GM12865 (cell line): Measurements from ENCODE around the gene ADAT3.

ENCODE experiments used
- DNase-seq: peaks from one replicate; pipeline ENCODE4 v3.0.0; 2010; ENCODE audit warnings: low read depth
- H3K4me3 ChIP-seq: 2 replicates; pipeline ENCODE4 v1.5.1; 2011; ENCODE audit warnings: mild to moderate bottlenecking, low read depth, low read length, control low read depth
- TF ChIP-seq, protein P1 (sequence below): IDR thresholded peaks from 2 replicates; pipeline ENCODE4 v1.5.1; 2011; ENCODE audit warnings: low read length, control low read depth, low read depth, inconsistent platforms; ENCODE audit not compliant: insufficient read depth; ENCODE audit errors: missing control alignments

ADAT3 gene

GRCh38 chr19:1859331-1859781, 45.8 kb upstream of the ADAT3 start:
- DNase-seq, result no peak
- TF ChIP-seq, protein P1, sequence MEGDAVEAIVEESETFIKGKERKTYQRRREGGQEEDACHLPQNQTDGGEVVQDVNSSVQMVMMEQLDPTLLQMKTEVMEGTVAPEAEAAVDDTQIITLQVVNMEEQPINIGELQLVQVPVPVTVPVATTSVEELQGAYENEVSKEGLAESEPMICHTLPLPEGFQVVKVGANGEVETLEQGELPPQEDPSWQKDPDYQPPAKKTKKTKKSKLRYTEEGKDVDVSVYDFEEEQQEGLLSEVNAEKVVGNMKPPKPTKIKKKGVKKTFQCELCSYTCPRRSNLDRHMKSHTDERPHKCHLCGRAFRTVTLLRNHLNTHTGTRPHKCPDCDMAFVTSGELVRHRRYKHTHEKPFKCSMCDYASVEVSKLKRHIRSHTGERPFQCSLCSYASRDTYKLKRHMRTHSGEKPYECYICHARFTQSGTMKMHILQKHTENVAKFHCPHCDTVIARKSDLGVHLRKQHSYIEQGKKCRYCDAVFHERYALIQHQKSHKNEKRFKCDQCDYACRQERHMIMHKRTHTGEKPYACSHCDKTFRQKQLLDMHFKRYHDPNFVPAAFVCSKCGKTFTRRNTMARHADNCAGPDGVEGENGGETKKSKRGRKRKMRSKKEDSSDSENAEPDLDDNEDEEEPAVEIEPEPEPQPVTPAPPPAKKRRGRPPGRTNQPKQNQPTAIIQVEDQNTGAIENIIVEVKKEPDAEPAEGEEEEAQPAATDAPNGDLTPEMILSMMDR, result no peak
- no peak overlapping the region for H3K4me3 ChIP-seq

DNA sequence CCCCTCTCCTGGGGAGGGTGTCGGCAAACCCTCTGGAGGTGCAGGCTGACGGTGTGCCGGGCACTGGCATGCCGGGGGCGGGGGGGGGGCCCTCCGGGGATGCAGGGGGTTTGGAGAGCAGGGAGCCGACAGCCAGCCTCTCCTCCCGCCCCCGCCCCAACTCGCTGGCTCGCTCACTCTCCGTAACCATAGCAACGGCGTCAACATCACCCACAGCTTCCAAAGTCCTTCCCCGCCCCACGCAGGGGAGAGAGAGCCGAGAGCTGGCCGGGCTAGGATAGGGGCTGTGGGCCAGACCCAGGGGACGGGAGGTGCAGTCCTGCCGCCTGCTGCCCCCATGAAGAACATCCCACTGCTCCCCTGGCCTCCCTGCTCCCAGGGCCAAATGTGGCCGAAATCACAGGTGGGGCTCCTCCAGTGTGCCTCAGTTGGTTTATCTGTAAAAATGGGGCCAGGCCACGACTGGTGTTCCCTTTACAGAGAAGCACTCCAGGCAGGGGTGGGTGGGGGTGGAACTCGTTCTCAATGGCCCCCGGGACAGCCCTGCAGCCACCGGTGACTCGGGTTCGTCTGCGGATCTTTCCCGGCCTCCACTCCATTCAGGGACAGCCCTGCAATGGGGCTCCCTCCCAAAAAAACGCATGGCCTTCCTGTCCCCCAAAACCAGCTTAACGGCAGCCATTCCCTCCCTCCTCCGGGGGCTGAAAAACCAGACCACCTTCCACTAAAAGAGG, 45.0 kb upstream of the ADAT3 start:
- peak overlapping the region; percentile 92 for H3K4me3 ChIP-seq
- DNase-seq, result peak; percentile 49
- TF ChIP-seq, protein P1, result no peak

GRCh38 chr19:1860821-1861598, 44.2 kb upstream of the ADAT3 start:
- DNase-seq, result no peak
- TF ChIP-seq, protein P1, result no peak
- H3K4me3 ChIP-seq, result peak overlapping the region; percentile 92

DNA sequence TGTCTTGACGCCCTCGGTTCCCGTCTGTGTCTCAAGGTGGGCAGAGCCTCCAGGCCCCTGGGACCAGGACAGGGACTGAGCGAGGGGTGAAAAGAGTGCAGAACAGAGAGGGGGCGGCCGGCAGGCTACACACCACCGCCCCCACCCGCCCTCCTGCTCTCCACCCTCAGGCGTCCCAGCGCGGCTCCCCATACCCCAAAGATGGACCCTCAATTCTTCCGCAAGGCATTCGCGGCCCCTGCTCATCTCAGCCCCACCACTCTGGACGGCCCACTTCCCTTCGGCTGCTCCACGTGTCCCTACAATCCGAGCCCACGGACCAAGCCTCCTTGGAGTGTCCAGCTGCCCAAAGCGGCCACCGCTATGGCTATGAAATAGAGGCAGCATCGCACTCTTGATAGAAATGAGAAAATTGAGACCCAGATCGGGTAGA, 43.6 kb upstream of the ADAT3 start:
- H3K4me3 ChIP-seq, result peak overlapping the region; percentile 92
- TF ChIP-seq, protein P1, result no peak
- no peak for DNase-seq

GRCh38 chr19:1862068-1862423, 43.2 kb upstream of the ADAT3 start:
- no peak for DNase-seq
- TF ChIP-seq, protein P1, result no peak
- peak overlapping the region; percentile 92 for H3K4me3 ChIP-seq

DNA sequence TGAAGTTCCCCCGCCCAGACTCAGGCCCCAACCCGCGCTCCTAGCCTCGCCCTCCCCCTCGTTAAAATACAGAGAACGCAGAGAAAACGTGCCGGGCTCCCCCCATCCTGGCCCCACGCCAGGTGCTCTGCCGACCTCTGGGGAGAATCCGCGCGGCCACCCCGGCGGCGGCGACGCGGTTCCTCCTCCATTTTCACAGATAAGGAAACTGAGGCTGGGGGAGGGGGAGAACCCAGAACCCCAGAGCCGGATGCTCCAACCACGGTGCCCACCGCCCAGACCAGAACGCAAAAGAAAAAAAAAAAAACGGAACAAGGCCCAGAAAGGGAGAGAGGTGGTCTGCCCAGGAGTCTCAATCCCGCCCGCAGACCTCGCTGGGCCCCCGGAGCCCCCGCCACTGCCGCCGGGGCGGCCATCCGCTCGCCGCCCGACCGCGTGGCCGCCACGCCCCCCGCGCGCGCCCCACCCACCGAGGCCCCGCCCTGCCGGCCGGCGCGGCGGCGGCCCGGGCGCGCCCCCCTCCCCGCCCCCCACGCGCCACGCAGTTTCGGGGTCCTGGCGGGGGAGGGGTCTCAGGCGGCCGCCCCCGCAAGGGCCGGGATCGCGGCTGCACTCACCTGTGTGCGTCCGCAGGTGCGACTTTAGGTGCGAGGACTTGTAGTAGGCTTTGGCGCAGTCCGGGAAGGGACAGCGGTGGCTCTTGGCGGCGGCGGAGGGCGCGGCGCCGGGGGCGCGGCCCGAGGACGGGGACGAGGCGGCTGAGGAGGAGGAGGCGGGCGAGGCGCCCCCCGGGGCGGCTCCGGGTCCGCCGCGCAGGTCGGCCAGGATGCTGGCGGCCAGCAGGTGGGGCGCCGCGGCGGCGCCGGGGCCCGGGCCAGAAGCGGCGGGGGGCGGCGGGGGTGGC, 42.5 kb upstream of the ADAT3 start:
- peak overlapping the region; percentile 92 for H3K4me3 ChIP-seq
- TF ChIP-seq, protein P1, result no peak
- DNase-seq, result peak; percentile 60
